ENCODE results near the gene CHADL.

Gene CHADL

DNA sequence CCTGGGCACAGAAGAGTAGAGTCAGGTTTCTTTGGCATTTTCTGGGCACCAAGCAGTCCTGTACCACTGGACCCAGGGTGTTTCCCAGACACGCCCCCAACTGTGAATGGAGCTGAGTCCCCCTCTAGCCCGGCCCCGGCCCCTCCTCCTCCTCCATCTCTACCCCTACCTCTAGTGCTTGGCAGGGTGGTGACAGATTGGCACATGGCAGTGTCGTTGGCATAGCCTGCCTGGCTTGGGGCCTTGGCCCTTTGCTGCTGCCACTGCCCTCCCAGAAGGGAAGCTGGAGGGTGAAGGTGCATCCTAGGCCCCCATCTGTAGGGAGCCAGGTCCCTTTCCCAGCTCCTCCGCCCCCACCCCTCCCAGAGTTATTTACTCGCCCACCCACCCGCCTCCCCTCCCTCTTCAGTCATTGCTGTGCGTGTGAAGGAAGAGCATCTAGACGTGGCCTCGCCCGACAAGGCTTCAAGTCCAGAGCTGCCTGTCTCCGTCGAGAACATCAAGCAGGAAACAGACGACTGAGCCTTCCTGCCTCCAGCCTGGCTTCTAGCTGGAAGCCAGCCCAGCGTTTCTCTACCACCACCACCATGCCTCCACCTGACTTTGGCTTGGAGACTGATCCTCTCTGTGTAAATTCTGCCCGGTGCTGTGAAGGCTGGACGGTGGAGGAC lies 10.9 kb downstream of the CHADL start:
- DNase-seq (ENCODE audit: low read depth), result no peak

DNA sequence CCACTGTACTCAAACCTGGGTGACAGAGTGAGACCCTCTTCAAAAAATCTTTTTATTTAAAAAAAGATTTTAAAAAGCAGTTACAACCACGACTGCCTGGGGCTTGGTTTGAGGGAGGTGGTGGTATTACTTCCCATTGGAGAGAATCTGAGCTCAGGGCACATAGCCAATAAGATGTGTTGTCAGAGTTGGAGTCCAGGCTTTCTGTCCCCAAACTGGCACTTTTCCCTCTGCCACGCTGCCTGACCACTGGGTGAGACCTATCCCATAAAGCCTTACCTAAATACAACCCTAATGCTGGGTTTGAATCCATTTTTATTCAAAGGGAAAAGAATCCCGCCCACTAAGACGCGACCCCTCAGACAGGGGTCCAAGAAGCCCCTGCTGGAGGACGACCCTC lies 11.5 kb downstream of the CHADL start:
- no peak for DNase-seq (ENCODE audit: low read depth)

DNA sequence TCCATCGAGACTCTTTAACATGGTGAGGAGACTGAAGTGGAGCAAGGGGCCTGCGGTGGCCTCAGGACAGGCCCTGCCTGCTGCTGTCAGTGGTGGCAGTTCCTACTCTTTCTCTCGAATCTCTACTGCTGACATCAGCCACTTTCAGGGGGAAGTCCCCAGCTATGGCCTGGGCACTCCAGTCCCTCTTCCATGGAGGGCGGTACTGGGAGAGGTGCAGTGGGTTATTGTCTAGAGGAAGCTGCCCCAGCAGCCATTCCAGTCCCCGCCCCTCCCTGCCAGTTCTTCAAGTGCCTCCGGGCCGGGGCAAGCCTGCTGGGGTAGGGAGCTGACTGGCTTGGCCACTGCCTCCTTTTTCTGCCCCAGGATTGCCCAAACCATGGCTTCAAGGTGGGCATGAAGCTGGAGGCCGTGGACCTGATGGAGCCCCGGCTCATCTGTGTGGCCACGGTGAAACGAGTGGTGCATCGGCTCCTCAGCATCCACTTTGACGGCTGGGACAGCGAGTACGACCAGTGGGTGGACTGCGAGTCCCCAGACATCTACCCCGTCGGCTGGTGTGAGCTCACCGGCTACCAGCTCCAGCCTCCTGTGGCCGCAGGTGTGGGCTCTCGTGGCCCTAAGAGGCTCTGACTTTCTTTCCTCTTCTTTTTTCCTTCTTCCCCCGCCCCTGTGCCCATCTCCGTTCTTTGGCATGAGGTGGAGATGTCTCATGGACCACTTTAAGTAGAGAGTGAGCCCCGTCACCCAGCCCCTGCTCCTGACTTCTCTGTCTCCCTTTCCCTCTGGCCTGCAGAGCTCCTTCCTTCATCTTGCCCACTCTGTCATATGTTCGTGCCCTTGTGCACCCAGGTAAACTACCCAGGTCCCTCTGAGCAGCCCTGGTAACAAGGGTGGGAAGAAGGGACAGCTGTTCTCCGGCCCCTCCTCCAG lies 13.7 kb downstream of the CHADL start:
- no peak for DNase-seq (ENCODE audit: low read depth)

DNA sequence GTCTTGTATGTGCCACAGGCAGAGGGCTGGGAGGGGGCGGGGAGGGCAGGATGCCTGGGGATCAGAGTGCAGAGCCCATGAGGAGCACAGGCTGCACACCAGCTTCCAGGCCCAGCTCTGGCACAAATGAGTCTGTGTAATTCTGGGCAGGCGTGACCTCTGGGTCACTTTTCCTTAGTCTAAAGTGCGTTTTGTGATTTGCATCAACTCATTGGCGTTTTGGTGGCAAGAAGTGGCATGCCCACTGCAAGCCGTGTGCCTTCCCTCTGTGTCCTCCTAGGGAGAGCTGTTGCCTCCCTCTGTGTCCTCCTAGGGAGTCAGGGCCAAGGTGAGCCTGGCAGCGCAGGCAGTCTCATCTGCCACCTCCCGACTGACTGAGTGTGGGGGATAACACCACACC lies 17.2 kb downstream of the CHADL start:
- no peak for DNase-seq (ENCODE audit: low read depth)

DNA sequence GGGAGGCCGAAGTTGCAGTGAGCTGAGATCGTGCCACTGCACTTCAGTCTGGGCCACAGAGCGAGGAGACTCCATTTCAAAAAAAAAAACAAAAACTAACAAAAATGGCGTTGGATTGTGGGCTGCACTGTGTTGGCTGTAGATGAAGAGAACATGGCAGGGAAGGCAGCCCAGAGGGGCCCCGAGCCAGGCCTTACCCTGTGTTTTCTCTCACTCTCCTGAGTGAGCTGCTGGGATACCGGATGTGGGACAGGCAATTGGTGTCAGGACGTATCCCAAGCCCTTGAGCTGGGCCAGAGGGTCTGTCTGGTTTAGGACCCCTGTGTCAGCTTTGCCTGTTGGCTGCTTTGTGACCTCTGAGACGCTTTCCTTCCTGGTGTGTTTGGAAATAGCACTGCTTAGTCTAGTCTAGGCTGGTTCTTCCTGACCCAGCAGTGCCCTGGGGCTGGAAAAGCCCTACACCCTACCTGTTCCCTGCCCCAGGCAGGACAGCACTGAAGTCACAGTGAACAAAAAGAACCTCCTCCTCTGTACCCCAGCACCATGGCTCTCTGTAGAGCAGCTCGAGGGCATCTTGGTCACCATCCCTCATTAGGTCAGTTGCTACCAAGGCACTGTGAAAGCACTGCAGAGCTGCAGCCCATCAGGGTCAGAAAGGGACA lies 17.8 kb downstream of the CHADL start:
- no peak for DNase-seq (ENCODE audit: low read depth)

DNA sequence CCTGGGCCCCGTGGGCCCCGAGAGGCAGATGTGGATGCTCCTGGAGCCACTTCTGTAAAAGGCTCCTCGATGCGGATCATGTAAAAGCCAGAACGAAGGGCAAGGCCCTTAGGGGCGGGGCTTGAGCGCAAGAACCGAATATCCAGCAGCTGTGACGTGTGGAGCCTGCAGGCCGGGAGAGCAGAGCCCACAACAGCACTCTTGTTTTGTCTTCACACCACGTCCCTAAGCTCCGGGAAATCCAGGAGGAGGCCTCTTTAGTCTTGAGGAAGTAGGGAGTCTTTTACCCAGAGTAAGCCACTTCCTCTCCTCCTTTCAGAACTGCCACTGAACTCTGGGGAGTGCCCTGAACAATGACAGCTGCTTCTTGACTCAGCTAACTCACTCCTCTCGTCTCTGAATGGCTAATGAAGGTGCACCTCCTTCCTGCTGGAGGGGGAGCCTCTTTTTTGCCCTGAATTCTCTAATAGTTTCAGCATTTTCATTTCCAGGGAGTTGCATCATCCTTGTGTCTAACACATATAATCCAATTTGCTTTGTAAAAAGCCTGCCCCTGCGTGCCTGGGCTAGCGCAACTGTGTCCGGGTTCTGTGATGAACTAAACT lies 23.1 kb downstream of the CHADL start:
- DNase-seq (ENCODE audit: low read depth), result no peak

DNA sequence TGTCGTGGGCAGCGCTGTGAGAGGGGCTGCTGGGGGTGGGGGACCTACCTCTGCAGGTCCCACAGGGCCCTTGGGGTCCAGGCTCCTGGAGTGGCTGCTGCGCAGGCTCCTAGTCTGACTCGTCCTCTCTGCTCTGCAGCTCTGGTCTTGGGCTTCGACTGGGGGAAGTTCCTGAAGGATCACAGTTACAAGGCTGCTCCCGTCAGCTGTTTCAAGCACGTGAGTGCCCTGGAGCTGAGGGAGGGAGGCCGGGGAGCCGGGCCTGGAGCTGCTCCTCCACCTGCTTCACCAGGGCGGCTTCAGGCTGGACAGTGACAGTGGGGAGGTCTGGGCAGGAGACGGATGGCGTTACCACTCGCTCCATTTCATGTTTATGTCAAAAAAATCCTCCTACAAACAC lies 23.7 kb downstream of the CHADL start:
- DNase-seq (ENCODE audit: low read depth), result no peak

DNA sequence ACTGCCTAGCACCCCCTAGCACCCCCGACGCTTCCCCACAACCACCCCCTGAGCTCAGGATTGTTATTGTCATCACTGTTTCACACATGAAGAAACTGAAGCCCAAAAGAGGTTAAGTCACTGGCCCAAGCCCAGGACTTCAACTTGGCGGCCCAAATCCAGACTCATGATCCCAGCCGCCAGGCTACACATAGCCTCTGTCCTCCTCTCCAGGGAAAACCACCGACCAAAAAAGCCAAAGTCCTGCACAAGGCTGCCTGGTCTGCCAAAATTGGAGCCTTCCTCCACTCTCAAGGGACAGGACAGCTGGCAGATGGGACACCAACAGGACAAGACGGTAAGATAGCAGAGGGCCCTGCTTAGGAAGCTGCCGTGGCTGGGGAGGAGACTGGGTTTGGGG lies 24.8 kb downstream of the CHADL start:
- no peak for DNase-seq (ENCODE audit: low read depth)

DNA sequence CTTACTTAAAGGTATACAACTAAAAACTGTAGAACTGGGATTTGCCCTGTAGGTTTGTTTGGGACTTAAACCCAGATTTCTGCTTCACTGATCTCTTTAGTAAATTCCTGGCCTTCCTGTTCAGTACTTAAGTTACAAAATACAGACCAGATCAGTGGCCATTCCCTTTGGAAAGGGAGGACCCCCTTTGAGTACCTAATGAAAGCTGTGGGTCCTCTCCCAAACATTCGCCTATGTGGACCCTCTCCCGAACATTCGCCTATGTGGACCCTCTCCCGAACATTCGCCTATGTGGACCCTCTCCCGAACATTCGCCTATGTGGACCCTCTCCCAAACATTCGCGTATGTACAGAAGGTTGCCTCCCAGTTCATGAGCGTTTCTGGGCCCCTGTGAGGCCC lies 25.3 kb downstream of the CHADL start:
- DNase-seq (ENCODE audit: low read depth), result no peak

DNA sequence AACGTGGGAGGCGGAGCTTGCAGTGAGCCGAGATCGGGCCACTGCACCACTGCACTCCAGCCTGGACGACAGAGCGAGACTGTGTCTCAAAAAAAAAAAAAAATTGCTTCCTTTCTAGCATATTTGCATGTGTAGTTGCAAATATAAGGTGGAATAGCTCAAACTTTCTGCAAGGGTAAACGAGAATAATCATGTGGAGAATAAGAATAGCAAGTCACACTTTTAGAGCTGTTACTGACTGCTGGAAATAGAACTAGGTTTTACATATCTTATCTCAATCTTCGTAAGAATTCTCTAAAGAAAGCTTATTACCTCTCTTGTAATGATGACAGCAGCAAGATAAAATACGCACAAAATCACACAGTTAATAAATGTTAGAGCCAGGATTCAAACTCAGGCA lies 34.0 kb downstream of the CHADL start:
- DNase-seq (ENCODE audit: low read depth), result no peak

DNA sequence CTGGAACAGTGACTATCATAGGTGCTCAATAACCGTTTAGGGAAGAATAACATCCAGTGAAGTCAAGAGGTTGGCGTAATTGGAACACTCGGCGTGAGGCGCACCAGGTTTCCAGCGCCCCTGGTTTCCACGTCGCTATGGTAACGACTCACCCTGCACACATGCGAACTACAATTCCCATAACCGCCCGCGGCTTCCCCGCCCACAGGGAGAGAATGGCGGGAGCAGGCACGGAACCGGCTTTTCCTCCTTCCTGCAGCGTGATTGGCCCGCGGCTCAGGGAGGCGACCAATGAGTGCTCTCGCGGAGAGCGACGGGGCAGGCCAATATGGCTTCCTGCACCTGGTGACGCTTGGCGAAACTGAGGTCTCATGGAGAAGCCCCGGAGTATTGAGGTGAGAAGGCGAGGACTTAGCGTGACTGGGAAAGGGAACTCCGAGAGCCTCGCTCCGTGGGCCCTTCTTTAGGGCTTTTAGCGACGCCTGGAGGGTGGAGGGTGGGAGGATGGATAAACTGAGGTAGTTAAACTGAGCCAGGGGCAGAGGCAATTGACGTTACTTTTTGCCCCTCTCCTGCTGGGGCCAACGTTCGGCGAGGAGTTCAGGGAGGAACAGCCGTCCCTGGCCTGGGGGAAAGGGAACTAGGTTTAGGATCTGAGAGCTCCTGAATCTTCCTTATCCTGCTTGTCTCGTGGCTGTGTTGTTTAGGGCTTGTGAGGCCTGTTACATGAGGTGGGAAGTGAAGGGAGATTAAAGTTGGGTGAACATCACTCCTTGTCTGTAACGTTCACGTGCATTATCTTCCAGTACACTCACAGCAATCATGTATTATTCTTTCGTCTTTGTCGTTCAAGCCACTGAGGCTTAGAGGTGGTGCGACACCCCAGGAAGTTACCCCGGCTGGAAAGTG lies 35.5 kb downstream of the CHADL start, which contains the start of gene L3MBTL2:
Gene L3MBTL2, plus strand, starts transcription at position 321 of the 909 bp plus-strand sequence. Its CDS starts 51 bp downstream, at position 372.
- peak; percentile 98 for DNase-seq (ENCODE audit: low read depth)

DNA sequence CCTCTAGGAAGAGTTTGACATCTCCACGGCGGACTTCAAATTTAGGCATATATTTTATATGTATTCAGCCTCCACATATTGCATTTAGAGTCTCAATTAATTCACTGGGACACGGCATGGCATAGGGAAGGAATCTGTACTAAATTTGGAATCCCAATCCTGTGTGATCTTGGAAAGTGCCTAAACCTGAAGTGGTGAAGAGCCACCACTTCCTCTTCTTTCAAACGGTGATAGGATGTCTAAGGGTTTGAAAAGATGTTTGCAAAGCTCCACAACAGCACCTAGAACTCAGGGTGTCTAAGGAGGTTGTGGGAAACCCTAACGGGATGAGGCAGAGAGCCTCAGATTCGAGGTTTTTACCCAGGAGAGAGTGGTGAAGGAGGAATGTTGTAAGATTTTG lies 36.7 kb downstream of the CHADL start:
- DNase-seq (ENCODE audit: low read depth), result no peak

DNA sequence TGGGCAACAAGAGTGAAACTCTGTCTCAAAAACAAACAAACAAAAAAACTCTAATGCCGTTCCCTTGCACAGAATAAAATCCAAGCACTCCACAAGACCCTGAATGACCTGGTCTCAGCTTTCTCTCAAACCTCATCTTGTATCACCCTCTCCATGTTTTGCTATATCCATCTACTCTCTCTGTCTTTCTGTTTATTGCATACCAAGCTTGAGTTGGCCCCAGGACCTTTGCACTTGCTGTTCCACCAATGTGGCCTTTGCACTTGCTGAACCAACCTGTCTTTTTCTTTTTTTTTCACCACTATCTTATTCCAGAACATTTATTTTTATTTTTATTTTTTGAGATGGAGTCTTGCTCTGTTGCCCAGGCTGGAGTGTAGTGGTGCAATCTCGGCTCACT lies 37.6 kb downstream of the CHADL start:
- no peak for DNase-seq (ENCODE audit: low read depth)

DNA sequence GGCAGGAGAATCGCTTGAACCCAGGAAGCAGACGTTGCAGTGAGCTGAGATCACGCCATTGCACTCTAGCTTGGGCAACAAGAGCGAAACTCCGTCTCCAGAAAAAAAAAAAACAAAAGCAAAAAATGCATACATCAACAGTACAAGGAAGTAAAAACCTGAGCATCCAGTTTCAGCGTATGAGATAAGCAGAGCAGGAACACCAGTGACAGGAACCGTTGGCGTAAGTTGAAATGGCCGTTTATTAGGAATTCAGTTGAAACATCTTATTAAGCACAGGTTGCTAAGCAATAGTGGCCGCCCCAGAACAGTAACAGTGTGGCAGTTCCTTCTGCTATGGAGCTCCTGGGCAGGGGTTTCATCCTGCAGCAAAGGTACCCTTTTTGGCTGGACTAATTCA lies 39.6 kb downstream of the CHADL start:
- no peak for DNase-seq (ENCODE audit: low read depth)

DNA sequence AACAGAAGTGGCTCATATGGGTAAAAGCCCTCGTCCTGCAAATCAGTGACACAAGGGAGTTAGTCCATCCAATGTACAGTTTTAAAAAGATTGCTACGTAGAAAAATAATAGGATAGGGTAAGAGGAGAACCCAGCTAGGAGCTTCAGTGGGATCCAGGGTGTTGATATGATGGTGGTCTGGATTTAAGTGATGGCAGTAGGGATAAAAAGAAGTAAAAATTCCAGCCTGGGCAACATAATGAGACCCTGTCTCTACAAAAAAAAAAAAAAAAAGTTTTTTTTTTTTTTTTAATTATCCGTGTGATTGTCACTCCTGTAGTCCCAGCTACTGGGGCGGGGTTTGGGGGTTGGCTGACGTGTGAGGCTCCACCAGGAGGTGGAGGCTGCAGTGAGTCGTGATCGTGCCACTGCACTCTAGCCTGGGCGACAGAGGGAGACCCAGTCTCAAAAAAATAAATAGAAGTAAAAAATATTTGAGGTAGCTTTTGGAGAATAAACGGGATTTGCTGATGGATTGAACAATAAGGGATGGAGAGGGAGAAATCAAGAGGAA lies 42.6 kb downstream of the CHADL start:
- peak; percentile 30 for DNase-seq (ENCODE audit: low read depth)

DNA sequence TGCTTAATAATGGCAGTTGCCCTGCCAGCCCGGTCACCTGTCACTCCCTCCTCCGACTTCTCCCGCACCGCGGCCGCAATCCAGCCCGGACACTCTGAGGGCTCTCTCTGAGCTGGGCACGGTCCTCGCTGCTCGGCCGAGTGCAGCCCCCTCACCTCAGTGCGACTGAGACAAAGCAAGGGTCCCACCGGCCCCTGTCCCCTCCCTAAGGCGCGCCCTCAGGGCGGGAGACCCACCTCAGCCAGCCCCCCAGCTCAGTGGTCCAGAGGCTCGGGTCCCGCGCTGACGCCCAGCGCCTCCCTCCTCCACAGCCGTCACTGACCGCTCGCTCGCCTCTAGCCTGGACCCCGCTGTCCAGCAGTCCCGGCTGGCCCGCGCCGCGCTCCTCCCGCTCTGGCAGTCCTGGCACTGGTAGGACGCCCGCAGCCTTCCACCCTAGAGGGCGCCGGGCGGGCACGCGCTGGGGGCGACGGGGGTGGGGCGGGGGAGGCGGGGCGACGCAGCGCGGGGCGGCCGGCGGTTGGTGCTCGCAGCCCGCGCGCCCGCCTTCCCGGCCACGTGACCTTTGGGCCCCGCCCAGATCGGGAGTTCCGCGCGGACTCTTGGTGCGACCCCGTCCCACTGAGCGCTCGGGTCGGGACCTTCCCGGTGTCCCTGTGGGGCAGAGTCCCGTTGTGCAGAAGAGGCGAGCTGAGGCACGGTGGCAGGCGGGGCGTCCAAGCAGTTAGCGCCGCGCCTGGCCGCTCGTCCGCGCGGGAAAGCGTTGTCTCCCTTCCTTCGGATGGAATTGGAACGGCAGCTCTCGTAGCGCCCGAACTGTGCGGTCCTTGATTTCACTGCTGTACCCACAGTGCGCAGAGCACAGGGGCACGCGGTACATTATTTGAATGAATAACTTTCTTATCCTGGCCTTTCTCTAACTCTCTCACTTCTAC lies 43.4 kb downstream of the CHADL start:
- peak; percentile 74 for DNase-seq (ENCODE audit: low read depth)

DNA sequence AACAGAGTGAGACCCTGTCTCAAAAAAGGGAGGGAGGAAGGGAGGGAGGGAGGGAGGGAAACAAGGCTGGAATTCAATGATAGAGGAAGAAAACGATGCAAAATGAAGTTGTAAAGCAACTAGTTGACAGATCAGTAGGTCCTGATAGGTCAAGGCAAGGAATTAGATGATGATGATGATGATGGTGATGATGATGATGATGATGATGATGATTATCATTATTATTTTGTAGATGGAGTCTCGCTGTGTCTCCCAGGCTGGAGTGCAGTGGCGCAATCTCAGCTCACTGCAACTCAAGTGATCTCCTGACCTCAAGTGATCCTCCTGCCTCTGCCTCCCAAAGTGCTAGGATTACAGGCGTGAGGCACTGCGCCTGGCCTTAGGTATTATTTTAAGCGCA lies 46.9 kb downstream of the CHADL start:
- DNase-seq (ENCODE audit: low read depth), result no peak

DNA sequence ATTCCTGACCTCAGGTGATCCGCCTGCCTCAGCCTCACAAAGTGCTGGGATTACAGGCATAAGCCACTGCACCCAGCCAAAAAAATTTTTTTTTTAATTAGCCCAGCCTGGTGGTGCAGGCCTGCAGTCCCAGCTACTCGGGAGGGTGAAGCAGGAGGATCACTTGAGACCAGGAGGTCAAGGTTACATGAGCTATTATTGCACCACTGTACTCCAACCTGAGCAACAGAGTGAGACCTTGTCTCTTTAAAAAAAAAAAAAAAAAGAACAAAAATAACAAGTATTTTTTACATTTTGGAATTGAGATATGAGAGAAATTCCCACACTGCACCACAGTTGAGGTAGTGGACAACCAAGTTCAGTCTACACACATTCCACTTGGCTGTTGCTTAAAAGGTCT lies 49.3 kb downstream of the CHADL start:
- DNase-seq (ENCODE audit: low read depth), result no peak

DNA sequence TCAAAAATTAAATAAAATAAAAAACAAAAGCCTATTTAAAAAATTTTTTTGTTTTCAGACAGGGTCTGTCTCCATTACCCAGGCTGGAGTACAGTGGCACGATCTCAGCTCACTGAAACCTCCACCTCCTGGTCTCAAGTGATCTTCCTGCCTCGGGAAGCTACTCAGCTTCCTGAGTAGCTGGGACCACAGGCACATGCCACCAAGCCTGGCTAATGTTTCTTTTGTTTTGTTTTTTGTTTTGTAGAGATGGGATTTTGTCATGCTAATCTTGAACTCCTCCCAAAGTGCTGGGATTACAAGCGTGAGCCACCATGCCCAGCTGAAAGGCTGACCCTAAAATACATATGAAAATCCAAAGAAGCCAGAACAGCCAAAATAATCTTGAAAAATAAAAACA lies 56.1 kb downstream of the CHADL start:
- no peak for DNase-seq (ENCODE audit: low read depth)
